Hepatic stellate cell (primary cell): ENCODE data around the gene STK11.

ENCODE experiments used
- DNase-seq: peaks from one replicate; pipeline ENCODE4 v3.0.0; 2011; ENCODE audit warnings: low spot score

The STK11 gene

DNA sequence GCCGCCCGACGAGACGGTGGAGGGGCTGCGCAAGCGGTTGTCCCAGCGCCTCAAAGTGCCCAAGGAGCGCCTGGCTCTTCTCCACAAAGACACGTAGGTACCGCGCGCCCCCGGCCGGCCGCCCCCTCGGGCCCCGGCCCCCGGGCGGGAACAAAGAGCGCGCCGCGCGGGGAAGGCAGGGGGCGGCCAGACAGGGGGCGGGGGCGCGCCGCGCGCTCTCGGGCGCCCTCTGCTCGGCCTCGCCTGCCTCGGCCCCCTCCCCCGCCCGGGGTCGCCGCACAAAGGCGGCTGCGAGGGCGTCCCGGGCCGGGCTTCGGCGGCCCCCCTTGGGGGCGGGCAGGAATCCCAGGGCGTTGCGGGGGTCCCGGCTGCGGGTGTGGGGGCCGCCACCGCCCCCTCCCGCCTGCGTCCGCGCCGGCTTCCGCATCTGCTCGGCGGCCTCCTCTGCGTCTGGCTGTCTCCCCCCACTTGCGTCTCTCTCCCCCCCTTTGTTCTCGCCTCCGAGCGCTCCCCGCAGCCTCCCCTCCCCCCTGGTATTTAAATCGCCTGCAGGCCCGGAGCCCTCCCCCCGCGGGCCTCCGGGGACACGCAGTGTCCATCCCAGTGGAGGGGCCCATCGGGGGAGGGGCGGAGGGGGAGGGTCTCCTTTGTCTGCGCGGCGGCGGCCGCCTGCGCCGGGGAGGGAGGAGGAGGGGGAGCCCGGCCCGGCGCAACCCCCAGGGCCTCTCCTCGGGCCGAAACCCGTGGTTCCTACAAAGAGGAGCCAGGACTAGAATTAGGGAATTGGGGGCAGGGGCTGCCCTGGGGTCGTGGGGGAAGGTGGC, 45.1 kb downstream of the STK11 start:
- DNase-seq, result peak; percentile 41

DNA sequence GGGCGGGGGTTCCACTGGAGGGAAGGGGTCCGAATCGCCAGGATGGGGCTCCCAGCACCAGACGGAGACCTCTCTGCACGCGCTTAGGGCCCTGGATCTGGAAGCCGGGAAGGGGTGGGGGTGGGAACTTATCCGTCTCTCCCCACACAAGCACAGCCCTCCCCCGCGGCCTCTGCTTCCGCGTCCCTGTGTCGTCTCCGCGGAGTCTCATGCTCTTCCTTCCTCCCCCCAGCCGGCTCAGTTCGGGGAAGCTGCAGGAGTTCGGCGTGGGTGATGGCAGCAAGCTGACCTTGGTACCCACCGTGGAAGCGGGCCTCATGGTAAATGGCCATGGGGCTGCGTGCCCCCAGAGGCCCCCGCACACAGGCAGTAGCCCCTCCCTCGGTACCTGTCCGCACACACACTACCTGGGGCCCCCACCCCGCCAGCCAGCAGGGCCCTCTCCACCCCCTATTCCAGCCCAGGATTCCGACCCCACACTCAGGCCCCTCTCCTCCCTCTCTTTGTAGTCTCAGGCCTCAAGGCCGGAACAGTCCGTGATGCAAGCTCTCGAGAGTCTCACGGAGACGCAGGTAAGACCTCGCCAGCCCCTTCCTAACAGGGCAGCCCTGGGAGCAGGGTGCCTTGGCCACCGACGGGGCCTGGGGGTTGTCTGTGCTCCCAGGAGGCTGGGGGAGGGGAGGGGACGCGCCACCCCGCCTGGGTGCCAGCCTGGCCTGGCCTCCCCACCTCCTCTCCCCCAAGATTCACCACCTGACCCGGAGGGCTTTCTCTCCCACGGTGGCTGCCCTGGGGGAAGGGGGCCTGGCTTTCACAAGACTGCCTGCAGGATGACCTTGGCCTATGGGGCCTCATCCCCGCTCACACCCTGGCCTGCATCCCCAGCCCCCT, 46.0 kb downstream of the STK11 start:
- peak; percentile 57 for DNase-seq

DNA sequence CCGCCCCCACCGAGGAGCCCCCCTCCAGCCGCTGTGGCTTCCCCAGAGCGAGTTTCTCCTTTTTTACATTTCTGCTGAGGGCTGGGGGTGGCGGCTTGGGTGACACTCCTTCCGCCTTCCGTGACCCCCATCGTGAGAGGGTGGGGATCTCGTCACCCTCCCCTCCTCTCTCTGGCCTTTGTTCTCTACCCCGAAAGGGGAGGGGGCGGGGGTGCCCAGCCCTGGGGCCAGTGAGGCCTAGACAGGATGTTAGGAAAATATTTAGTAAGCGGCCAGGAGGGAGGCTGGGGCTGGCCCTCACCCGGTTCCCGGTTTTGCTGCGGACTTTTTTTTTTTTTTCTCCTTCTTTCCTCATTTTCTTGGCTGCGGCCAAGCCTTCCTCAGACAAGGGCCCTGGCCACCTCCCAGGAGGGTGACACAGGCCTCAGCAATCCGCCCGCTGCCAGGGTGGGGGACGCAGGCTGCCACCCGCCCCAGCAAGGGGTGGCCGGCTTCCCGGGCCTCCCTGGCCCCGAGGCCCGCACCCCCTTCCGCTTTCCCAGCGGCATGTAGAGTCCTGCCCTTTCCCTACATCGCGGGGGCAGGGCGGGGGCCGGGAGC, 46.7 kb downstream of the STK11 start:
- DNase-seq, result peak; percentile 81

DNA sequence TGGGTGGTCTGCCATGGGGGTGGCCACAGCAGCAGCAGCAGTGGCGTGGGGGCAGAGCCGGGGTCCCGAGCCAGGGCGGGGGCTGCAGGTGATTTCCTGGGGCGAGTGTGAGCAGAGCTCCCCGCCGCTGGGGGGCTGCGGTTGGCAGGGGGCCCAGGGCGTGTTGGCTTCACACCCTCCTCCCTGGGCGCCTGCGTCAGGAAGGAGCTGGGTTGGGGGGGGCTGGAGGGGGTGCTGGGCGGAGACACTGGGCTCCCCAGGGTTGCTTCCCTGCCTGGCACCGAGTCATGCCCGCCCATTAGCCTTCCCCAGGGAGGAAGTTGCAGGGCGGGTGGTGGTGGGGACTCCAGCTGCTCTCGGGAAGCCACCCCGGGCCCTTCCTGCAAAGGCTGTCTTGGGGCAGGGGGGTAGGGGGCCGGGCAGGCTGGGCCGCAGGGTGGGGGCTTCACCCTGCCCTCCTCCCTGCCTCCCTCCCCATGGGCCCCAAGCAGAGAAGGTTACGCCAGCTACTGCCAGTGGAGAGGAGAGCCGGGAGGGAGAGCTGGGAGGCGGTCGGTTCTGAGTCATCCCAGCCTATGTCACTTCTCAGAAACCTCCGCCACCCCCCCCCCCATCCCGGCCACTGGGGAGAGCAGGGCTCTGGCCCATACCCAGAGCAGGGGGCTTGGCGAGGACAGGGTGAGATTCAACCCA, 47.4 kb downstream of the STK11 start:
- peak; percentile 90 for DNase-seq

DNA sequence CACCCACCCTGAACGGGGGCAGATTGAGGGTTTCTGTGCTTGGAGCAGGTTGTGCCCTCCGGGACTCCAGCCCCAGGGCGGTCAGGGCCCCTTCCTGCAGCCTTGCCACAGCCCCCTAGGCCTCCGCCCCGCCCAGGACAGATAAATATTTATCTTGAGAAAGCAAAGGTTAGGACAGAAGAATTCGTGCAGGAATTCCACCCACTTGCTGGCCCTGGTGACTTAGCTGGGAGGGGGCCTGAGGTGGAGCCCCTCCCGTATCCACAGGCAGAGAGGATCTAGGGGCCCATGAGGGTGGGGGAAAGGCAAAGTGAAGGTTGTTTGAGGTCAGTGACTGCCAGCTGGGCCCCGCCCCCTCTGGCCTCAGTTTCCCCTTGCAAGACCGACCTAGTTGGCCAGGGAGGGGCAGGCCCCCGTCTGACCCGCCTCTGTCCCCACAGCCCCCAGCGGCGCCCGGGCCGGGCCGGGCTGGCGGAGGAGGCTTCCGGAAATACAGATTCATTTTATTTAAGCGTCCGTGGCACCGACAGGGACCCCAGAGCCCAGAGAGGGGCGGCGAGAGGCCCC, 48.0 kb downstream of the STK11 start:
- DNase-seq, result no peak

DNA sequence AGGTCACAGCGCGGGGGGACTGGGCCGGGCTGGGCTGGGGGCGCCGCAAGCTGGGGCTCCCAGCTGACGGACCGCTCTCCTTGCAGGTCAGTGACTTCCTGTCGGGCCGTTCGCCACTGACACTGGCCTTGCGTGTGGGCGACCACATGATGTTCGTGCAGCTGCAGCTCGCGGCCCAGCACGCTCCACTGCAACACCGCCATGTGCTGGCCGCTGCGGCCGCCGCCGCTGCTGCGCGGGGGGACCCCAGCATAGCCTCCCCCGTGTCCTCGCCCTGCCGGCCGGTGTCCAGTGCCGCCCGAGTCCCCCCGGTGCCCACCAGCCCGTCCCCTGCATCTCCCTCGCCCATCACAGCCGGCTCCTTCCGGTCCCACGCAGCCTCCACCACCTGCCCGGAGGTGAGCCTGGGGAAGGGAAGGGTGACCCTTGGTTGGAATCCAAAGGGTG, 48.5 kb downstream of the STK11 start:
- peak; percentile 63 for DNase-seq

DNA sequence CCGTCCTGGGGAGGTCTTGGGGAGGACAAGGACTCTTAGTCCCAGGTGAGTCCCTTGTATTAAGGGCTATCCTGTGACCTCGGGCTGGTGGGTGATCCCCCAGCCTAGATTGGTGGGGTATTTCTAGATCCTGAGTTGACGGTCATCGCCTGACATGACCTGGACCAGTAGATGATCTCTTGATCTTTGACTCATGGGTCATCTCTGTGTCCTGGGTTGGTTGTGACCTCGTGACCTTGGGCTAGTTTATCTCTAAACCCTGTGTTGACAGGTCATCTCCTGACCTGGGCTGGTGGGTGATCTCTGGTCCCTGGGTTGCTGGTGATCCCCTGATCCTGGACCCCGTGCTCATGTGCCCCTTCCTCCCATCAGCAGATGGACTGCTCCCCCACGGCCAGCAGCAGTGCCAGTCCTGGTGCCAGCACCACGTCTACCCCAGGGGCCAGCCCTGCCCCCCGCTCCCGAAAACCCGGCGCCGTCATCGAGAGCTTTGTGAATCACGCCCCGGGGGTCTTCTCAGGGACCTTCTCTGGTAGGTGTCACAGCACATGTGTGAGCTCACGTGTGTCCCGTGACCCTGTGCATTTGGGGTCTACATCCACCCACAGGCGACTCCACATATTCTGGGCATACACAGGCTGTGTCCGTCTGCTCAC, 49.1 kb downstream of the STK11 start:
- DNase-seq, result no peak

DNA sequence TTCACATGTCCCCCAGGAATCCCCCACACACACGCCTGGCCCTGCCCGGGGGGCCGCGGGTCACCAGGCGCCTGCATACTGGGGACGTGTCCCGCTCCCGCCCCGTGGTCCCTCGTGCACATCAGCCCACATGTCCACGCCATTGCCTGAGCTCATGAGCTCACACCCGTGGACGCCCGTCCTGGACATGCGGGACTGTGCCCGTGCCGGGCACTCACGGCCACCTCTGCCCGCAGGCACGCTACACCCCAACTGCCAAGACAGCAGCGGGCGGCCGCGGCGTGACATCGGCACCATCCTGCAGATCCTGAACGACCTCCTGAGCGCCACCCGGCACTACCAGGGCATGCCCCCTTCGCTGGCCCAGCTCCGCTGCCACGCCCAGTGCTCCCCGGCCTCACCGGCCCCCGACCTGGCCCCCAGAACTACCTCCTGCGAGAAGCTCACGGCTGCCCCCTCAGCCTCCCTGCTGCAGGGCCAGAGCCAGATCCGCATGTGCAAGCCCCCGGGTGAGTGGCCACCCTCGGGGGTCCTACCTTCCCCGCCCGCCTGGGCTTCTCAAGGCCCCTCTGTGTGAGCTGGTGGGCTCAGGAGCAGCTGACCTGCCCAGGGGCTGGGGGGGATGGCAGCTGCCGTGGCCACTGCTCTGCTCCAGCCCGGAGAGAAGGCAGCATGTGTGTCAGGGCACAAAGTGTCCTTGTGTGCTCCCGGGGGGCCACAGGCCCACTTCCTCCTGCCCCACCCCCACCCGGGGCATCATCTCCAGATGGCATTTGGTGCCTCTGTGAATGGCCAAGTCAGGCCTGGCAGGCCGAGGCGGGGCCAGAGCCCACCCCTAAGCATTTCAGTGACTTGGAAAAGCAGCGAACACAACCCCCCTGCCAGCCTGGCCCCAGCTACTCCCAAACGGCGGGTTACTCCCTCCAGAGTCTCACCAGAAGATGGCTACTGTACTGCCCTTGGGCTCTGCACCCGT, 49.9 kb downstream of the STK11 start:
- no peak for DNase-seq

DNA sequence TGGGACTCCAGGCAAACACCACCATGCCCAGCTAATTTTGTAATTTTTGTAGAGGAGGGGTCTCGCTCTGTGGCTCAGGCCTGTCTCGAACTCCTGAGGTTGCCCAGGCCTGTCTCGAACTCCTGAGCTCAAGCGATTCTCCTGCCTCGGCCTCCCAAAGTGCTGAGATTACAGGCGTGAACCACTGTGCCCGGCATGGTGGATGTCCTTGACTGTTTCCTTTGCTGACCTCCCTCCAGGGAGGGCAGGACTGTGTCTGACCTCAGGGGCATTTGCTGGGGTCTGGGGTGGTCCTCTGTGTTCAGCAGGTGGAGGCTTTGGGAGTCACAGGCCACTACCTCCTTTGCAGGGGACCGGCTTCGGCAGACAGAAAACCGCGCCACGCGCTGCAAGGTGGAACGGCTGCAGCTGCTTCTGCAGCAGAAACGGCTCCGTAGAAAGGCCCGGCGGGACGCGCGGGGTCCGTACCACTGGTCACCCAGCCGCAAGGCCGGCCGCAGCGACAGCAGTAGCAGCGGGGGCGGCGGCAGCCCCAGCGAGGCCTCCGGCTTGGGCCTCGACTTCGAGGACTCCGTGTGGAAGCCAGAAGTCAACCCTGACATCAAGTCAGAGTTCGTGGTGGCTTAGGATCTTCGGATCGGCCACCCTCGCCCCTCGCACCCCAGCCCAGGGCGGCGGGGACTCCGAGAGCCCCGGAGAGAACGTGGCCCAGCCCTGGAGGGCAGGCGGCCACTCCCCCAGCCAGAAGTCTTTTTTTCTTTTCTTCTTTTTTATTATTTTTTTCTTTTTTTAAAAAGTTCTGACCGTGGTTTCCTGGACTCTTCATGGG, 51.3 kb downstream of the STK11 start:
- no peak for DNase-seq

DNA sequence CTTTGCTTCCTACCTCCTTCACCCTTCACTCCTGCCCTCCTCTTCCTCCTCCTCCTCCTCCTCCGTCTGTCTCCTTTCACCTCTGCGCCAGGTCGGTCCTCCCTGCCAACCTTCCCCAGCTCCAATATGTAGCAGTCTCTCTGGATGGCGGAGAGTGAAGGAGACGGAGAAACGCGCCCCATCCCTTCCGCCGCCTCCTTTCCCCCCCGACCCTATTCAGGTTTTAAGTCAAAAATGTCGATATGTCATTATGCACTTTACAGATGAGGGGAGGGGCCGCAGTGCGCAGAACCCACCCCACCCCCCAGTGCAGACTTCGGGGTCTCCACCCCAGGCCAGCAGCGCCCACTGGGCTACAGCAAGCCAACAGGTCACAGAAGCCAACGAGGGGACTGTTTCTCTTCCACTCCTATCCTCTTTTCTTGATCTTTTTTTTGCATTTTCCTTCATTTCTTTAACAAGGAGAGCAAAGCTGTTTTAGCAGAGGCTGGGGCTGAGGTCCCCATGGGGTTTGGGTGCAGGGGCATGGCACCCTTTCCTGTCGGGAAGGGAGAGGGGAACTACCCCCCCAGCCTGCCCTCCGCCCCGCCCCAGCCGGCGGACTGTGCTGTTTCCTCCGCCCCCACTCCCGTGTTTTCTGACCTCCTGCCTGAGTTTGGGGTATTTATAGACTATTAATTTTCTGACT, 52.0 kb downstream of the STK11 start:
- DNase-seq, result no peak

DNA sequence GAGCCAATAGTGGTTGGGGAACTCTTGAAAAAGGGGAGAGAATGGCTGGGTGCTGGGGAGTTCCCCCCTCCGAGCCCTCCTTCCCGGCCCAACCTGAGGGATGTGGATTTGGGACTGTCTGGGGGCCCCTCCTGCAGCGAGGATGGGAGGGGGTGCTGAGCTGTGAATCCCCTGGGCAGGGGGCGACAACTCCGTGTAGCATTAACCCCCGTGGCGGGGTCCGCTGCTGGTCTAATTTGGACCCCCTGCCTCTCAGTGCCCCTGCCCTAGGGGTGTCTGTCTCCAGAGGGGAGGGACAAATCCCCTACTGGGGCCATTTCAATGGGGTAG, 52.5 kb downstream of the STK11 start:
- no peak for DNase-seq

DNA sequence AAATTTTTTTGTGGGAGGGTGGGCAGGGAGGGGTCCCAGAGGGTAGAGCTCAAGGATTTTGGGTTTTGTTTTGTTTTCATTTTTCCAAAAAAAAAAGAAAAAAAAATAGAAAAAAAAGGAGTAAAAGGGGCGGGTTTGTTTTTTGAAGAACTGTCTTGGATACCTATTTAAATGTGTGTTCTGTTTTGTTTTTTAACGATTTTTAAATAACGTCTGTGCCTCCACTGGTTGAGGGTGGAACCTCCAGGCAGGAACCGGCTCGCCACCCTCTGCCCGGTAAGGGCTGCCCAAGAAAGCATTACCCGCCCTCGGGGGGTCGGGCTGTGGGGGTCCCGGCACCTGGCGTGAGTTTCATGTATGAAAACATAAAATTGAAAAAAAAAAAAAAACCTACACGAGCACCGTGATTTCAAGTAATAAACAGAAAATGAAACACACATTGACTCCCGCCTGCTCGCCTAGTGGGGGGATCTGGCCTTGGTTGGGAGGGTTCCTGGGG, 53.2 kb downstream of the STK11 start:
- no peak for DNase-seq

DNA sequence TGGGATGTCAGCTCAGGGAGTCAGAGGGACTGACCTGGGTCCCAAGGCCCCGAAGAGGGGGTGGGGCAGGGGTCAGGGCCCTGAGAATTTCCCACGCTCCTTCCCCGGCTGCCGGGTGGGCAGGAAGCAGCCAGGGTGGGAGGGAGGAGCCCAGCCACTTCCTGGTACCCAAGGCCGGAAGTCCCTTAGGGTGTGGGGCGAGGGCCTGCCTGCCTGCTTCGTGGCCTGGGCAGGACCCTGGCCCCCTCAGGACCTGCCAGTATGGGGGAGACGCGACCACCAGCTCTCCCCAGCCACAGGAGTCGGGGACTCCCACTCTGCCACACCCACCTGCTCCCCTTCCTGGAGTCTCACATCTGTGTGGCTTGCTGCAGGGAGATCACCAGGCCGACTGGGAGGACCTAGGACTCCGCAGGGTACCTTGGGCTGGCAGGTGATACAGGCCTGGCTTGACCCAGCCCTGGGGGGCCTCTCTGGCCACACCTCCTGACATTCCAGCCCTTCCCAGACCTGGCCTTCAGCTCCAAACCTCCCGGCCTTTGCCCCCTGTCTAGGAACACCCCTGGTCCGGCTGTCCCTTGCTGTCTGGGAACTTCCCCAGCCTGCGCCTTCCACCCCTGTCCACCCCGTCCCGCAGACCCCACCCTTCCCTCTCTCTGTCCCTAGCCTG, 53.8 kb downstream of the STK11 start:
- peak; percentile 60 for DNase-seq

DNA sequence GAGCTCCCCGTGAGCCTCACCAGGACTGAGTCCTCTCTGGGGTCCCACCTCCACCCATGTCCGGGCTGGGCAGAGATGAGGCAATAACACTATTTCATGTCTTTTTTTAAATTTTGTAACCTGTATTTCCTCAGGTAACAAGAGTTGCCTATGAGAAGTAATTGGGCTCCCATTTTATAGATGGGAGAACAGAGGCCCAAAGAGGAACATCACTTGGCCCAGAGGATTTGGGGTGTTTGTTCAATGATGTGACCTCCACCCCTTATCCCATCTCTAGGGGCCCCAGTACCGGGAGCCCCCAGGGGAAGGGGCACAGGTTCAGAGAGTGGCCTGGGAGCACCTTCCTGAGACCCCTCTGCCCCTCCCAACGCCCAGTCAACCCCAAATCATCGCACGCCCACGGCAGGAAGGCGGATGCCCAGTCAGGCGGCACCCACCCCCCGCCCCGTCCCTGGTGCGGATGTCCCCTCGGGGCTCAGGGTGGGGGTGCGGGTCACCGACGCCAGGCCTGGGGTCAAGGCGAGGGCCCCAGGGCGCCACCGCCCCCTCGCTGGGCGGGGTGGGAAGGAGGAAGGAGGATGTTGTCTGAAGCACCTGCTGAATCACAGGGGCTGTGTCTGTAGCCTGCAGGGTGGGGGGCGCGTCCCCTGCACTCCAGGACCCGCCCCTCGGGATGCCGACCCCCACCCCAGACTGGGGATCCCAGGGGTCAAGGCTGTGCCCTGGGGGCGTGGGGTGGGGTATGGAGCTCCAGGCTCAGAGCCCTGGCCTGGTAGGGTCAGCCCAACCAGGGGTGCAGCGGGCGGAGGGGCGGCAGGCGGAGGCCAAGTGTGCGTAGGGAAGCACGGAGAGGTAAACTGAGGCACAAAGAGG, 54.5 kb downstream of the STK11 start:
- DNase-seq, result no peak

DNA sequence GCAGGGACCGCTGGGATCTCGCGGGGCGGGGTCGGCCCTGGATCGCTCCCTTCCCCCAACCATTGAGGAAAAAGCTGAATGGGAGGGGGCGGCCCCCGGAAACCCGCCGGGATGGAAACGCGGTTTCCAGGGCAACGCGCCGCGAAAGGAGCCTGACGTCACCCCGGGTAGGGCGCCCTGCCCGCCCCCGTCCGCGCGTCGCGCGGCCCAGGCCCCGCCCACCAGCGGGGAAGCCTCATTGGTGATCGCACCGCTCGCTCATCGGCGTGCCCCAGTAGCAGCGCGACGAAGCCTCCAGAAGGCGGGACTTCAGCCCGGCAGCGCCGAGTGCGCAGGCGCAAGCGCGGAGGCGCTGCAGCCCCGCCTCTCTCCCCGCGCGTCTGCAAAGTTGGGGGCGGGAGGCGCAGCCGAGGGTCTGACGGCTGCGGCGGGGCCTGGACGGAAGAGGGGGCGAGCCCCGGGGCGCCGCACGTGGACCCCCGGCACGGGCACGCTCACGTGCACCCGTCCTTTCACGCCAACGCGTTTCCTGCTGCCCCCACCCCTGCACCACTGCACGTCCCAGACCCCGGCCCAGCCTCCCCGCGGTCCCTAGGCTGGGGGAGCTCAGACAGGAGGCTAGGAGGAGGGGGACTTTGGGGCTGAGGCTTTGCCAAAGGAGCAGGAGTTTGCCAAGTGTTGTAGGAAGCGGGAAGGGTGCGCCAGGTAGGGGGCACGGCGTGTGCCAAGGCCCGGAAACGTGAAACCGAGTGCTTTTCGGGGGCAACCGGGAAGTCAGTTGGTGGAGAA, 55.4 kb downstream of the STK11 start:
- DNase-seq, result peak; percentile 98

DNA sequence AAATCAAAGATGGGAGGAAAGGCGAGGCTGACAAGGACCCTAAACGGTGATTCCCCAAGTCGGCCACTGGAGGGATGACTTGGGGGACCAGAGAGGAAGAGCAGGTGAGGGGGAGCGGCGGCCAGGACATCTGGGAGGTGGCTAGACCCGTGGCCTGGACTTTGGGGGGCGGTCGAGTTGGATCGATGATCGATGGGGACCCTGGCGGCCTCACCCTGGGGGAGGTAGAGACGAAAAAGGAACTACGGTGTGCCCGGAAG, 55.9 kb downstream of the STK11 start:
- DNase-seq, result no peak
